HG03378 (cell line): ENCODE data around the gene PTCHD4.
A peak's percentile ranks its signal among the peaks of the same experiment; 100 is the strongest.
"Not testable (repeated sequence)": the region's sequence is repeated elsewhere in the genome, so short reads cannot be mapped to it uniquely, and the experiment has no call there.

Source experiments
- ATAC-seq: cut with Tn5 transposase; IDR thresholded peaks from one replicate; pipeline ENCODE4 v1.9.1; 2021; ENCODE audit warnings: mild to moderate bottlenecking, moderate library complexity; ENCODE audit not compliant: unreplicated experiment

PTCHD4 gene

DNA sequence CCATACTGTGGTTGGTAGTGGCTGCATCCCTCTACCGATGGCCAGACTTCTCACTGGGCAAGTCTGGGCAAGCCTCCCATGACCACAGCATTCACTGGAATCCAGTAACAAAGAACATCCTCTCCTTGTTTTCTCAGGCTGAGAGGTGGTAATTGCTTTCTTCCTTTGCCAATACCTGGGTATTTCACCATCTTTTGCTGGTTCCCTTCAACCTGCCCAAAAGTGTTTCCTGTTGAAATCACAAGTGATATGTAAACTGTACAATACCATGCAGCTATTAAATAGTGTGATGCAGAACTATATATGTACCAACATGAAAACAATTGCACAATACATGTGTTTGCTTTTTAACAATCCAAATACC, at the start of gene PTCHD4:
Gene PTCHD4, minus strand, starts transcription at position 55 of the 364 bp plus-strand sequence. CDS start 42,240 bp downstream, outside the sequence.
- peak; percentile 40 for ATAC-seq

GRCh38 chr6:48151142-48151541, 40.1 kb upstream of the PTCHD4 start:
- ATAC-seq: no peak

DNA sequence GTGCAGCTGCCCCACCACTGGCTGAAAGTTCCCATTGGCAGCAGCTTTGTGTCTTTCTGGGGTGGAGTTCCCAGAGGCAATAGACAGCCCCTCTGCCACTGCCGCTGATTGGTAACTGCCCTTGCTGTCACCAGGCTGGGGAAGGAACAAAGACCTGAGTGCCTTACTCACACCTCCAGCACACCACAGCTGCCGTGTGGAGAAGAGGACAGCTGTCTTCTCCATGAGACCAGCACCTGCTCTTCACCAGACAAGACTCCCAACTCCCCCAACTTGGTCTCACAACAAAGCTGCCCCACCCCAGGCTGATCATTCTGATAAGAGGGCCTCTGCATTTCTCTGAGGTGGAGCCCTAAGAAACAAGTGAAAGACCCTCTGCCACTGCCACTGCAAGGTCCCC, 39.7 kb upstream of the PTCHD4 start:
- ATAC-seq: no peak

GRCh38 chr6:48147051-48147450, 36.1 kb upstream of the PTCHD4 start:
- ATAC-seq: no peak

DNA sequence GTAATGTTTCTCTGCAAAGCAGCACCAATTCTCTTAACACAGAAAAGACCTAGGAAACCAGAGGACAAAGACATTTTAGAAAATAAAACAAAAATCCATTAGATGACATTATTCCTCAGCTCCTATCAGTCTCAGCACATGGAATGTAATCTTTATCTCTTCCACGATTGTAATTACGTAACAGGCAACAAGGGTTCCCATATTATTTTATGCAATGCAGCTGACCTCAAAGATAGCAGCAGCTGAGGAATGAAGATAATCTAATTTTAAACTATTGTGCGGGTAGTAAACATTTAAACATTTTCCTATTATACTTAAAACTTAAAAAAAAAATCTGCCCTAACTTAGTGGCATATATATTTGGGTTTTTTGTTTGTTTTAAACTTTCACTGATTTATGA, 33.0 kb upstream of the PTCHD4 start:
- no peak for ATAC-seq

DNA sequence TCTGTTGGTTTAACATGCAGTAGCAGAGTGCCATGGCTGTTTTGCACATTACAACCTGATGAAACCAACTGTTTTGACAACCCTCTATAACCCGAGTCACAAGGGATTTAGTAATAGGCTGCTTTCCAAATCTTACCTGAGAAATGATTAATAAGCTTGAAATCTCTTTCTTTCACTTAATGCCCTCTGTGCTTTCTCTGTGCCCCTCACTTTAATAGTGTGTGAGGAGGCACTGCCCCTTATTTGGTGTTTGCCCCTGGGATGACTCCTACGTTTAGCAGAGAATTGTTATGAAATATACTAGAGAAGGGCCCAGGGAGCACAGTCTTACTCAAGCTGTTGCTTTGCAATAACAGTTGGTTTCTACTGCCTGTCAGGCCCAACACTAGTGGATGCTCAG, 31.0 kb upstream of the PTCHD4 start:
- no peak for ATAC-seq

- no peak for ATAC-seq
Observed at GRCh38 chr6:48139818-48140614, 29.0 kb upstream of the PTCHD4 start.

DNA sequence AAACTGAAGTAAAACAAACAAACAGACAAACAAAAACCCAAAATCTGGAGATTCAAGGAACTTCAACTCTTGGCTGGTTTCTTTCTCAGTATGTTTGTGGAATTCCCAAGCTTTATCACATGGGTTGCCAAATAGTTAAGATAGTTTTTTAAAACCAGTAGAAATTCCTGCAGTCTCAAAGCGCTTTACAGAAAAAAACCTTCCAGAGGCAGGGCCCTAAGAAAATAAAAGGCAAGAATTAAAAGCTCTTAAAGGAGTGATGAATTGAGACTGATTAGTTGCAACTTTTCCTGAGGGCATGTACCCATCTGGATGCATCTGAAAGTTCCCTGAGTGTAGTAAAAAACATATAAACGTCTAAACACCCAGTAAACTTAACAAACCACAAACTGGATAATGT, 25.9 kb upstream of the PTCHD4 start:
- no peak for ATAC-seq

- no peak for ATAC-seq
Observed at GRCh38 chr6:48135323-48136084, 24.5 kb upstream of the PTCHD4 start.

GRCh38 chr6:48134246-48134645, 23.2 kb upstream of the PTCHD4 start:
- ATAC-seq: no peak

DNA sequence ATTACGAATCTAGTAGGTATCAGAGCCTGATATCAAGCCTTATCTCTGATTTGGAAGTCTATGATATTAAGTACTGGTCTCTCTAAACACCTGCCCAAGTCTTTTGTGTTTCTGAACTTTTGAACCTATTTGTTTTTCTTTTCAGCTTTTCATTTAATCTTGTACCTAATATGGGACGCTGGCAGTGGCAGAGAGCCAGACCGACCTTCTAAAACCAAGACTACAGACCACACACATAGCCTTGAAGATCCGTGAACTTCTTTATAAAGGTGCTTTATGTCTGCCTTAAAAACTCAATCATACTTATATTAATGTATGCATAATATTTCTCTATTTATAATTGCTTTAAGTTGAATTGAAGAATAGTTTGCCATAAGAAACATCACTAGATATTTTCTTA, 12.6 kb upstream of the PTCHD4 start:
- ATAC-seq: no peak

- not testable (repeated sequence) for ATAC-seq
Observed at GRCh38 chr6:48121983-48122749, 11.2 kb upstream of the PTCHD4 start.

DNA sequence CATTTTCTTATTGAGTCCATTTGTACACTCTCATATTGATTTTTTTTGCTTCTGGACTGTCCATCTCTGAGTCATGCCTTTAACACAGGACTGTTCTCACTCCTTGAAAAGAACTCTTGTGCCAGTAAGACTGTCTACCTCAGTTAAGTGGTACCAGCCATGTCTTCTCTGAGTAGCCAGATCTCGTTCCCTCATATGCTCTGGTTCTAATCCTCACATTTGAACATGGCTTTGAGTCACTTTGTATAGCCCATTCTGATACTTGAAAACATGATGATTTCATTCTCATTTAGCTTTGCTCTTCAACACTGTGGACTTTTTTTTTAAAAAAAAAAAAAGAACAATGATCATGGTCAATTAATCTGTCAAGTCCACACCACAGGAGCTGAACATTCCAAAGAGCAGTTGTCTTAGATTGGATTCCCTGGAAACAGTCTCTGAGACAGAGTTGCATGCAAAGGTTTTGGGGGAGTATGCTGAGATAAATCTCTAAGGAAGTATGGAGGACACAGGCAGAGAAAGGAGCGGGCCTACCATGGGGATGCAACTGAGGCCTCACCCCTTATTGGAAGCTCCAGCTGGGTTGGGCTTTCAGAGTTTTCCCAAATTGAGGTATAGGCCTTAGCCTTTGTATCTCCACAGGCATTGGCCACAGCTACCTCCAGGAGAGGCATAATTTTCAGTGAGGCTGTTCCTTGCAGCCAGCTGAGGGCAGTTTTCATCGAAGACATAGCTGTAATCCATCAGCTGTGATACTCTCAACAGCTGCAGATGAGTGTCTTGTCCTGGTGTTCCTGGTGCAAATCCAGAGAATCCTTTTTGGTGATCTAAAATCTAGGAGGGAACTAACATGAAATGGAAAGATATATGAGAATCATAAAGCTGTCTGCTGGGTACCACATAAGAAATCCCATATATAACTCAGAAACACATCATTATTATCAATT, 6.0 kb upstream of the PTCHD4 start:
- no peak for ATAC-seq

DNA sequence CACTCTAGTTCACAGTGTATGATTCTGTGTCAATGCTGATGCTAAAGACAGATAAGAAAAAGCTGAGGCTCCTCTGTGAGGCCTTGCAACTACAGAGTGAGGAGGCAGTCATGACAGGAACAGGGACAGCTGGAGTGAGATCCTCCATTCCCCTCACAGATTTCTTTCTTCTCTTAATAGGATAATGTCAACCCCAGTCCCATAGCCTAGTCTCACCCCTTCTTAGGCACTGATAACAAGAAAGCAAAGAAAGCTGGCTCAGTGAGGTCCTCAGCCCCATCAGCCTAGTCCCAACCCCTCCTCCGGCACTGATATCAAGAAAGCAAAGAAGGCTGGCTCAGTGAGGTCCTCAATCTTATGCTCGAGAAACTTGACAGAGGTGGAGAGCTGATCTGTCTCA, 2.1 kb upstream of the PTCHD4 start:
- no peak for ATAC-seq

GRCh38 chr6:48111575-48111974, 578 bp upstream of the PTCHD4 start:
- ATAC-seq: peak; percentile 45

DNA sequence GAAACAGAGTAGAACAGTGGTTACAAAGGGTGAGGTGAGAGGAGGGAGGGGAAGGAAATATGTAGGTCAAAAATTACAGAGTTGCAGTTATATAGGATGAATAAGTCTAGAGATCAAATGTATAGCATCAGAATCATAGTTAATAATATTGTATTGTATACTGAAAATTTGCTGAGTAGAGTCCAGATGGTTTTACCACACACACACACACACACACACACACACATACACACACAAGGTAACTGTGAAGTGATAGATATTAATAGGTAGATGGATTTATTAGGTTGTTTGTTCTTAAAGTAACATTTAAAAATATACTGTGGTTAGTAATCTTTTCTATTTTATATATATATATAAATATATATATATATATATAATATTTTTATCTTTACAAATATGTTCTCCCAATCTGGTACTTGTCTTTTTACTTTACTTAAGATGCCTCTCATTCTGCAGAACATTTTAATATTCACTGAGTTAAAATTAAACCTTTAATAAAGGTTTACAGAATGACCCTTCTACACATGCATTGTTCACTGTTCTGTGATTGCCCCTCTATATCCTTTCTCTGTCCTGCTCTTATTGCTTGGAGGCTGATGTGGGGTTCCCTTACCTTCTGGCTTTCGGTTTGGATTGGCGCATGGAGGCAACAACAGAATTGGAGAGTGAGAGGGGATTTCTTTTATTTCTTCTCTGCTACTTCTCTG, 408 bp downstream of the PTCHD4 start:
- peak; percentile 17 for ATAC-seq

GRCh38 chr6:48109944-48110343, 1.1 kb downstream of the PTCHD4 start:
- no peak for ATAC-seq

DNA sequence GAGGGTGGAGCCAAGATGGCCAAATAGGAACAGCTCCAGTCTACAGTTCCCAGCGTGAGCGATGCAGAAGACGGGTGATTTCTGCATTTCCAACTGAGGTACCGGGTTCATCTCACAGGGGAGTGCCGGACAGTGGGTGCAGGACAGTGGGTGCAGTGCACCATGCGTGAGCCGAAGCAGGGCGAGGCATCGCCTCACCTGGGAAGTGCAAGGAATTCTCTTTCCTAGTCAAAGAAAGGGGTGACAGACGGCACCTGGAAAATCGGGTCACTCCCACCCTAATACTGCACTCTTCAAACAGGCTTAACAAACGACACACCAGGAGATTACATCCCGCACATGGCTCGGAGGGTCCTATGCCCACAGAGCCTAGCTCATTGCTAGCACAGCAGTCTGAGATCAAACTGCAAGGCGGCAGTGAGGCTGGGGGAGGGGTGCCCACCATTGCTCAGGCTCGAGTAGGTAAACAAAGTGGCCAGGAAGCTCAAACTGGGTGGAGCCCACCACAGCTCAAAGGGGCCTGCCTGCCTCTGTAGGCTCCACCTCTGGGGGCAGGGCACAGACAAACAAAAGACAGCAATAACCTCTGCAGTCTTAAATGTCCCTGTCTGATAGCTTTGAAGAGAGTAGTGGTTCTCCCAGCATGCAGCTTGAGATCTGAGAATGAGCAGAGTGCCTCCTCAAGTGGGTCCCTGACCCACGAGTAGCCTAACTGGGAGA, 8.4 kb downstream of the PTCHD4 start:
- not testable (repeated sequence) for ATAC-seq

DNA sequence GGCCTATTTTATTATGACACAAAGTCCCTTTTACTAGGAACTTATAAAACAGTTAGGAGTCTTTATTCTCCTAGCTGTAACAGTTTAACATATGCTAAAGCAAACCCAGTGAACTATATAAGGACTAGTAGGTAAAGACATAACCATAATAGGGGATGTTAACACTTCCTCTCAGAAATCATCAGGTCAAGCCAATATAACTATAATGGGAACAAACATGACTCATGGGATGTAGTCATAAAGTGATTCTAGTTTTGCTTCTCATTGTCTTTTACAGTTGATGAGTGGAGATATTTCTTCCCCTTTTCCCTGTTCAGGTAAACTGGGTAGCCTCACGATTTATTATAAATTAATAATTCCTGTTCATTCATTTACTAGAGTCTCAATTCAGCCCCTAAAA, 9.7 kb downstream of the PTCHD4 start:
- ATAC-seq: peak; percentile 98
